CD14-positive monocyte (primary cell): Measurements from ENCODE around the gene CSTF1. TPM values are rescaled to one million over a fixed set of nuclear protein-coding genes. Genes with fewer than 3 reads are reported as not detected.

ENCODE experiments used
- DNase-seq, 3 donors: peaks; one replicate each; pipeline ENCODE4 v3.0.0-alpha.2; 2011 to 2022
- H2AFZ ChIP-seq: 2 replicates; pipeline ENCODE4 v1.6.0; 2012; ENCODE audit warnings: mild to moderate bottlenecking, low read depth, low read length, inconsistent platforms; ENCODE audit not compliant: insufficient read depth, poor library complexity, severe bottlenecking
- H3K27ac ChIP-seq, 2 donors: 1 replicate in 1 of 2; 2 replicates in 1 of 2; pipeline ENCODE4 v1.5.1; 2012 to 2013; ENCODE audit warnings: low read length in 2 of 2, control low read depth in 1 of 2, inconsistent platforms in 1 of 2, low read depth in 1 of 2, mild to moderate bottlenecking in 1 of 2
- H3K27me3 ChIP-seq, 2 donors: one replicate each; pipeline versions ENCODE4 v1.6.0 to v1.6.1; 2011 to 2013; ENCODE audit warnings: low read length in 2 of 2; ENCODE audit not compliant: control insufficient read depth in 2 of 2, insufficient read depth in 2 of 2
- H3K36me3 ChIP-seq, 2 donors: replicated peaks in 1 of 2; 1 replicate in 1 of 2; 2 replicates in 1 of 2; pipeline versions ENCODE4 v1.5.1 to v1.6.1; 2012 to 2013; ENCODE audit warnings: low read length in 2 of 2, control low read depth in 1 of 2, inconsistent platforms in 1 of 2, mild to moderate bottlenecking in 1 of 2; ENCODE audit not compliant: insufficient read depth in 2 of 2, control insufficient read depth in 1 of 2
- H3K4me1 ChIP-seq, 2 donors: 1 replicate in 1 of 2; 2 replicates in 1 of 2; pipeline versions ENCODE4 v1.5.1 to v1.6.1; 2012 to 2013; ENCODE audit warnings: low read length in 2 of 2, control low read depth in 1 of 2, inconsistent platforms in 1 of 2, mild to moderate bottlenecking in 1 of 2, moderate library complexity in 1 of 2; ENCODE audit not compliant: insufficient read depth in 2 of 2, control insufficient read depth in 1 of 2
- H3K4me2 ChIP-seq: replicated peaks from 2 replicates; pipeline ENCODE3; 2012; ENCODE audit warnings: low read length, moderate library complexity, mild to moderate bottlenecking; ENCODE audit not compliant: poor library complexity, severe bottlenecking; ENCODE audit errors: extremely low read depth
- H3K4me3 ChIP-seq, 3 experiments: fragments of 200-600 bp in 1 of 3; sonication (generic) in 1 of 3; replicated peaks in 1 of 3; 1 replicate in 2 of 3; 2 replicates in 1 of 3; pipeline ENCODE4 v1.5.1; 2011 to 2013; ENCODE audit warnings: low read length in 3 of 3, mild to moderate bottlenecking in 3 of 3, control low read depth in 2 of 3, low read depth in 2 of 3, inconsistent platforms in 1 of 3, moderate library complexity in 1 of 3
- H3K79me2 ChIP-seq: 2 replicates; pipeline ENCODE4 v1.6.0; 2012; ENCODE audit warnings: mild to moderate bottlenecking, control low read depth, inconsistent platforms, low read length, moderate library complexity; ENCODE audit not compliant: insufficient read depth
- H3K9ac ChIP-seq: 2 replicates; pipeline ENCODE4 v1.6.0; 2017; ENCODE audit warnings: low read length, mild to moderate bottlenecking; ENCODE audit not compliant: insufficient read depth, poor library complexity, severe bottlenecking
- H3K9me3 ChIP-seq, 2 donors: replicated peaks in 1 of 2; 1 replicate in 1 of 2; 2 replicates in 1 of 2; pipeline versions ENCODE4 v1.5.1 to v1.6.1; 2012 to 2013; ENCODE audit warnings: low read length in 2 of 2, control low read depth in 1 of 2; ENCODE audit not compliant: control insufficient read depth in 1 of 2, insufficient read depth in 1 of 2
- H4K20me1 ChIP-seq: 2 replicates; pipeline ENCODE4 v1.6.0; 2012; ENCODE audit warnings: mild to moderate bottlenecking, low read length, control low read depth, moderate library complexity; ENCODE audit not compliant: insufficient read depth
- H3K27ac Mint-ChIP-seq, 7 donors: one replicate each; pipeline ENCODE4 v1.8.0; 2020; ENCODE audit warnings: mild to moderate bottlenecking in 7 of 7, mixed read lengths in 7 of 7, moderate library complexity in 6 of 7, inconsistent platforms in 2 of 7
- H3K27me3 Mint-ChIP-seq, 3 donors: one replicate each; pipeline ENCODE4 v1.8.0; 2021 to 2022; ENCODE audit warnings: low read depth in 3 of 3, mild to moderate bottlenecking in 3 of 3, mixed read lengths in 3 of 3, moderate library complexity in 3 of 3, inconsistent platforms in 1 of 3
- H3K36me3 Mint-ChIP-seq, 2 donors: one replicate each; pipeline ENCODE4 v1.8.0; 2020; ENCODE audit warnings: mixed read lengths in 2 of 2, inconsistent platforms in 1 of 2, mild to moderate bottlenecking in 1 of 2
- H3K4me1 Mint-ChIP-seq: one replicate; pipeline ENCODE4 v1.8.0; 2020; ENCODE audit warnings: mild to moderate bottlenecking, mixed read lengths
- H3K4me3 Mint-ChIP-seq, 2 donors: one replicate each; pipeline ENCODE4 v1.8.0; 2020; ENCODE audit warnings: mild to moderate bottlenecking in 2 of 2, mixed read lengths in 2 of 2, moderate library complexity in 1 of 2
- H3K9me3 Mint-ChIP-seq, 7 donors: one replicate each; pipeline ENCODE4 v1.8.0; 2020 to 2022; ENCODE audit warnings: mixed read lengths in 7 of 7, mild to moderate bottlenecking in 6 of 7, moderate library complexity in 6 of 7, inconsistent platforms in 2 of 7
- WGBS: methylation state at CpG from one replicate; pipeline ENCODE4 v1.1.5; 2013; ENCODE audit warnings: missing lambda C conversion rate; ENCODE audit not compliant: insufficient coverage; 5-methylcytosine and 5-hydroxymethylcytosine counted together
- intact Hi-C, 2 donors: fragments of 100-400 bp; cut with micrococcal nuclease; formaldehyde crosslinking; loops; one replicate each; pipeline versions ENCODE4 v1.15.0 to v1.15.1; 2023
- polyA plus RNA-seq, 3 donors: library from polyadenylated mRNA; depleted of rRNA in 1 of 3; unstranded in 2 of 3; stranded (reverse) in 1 of 3; fragments of 300-500 nt in 2 of 3; fragments of >200 nt in 1 of 3; fragmentation: Illumina TruSeq in 2 of 3; gene quantifications; 1 replicate in 2 of 3; 2 replicates in 1 of 3; pipeline ENCODE4 v1.2.3, GENCODE V29; 2012 to 2021
- TF ChIP-seq, protein P1 (sequence below): fragments of 200-600 bp; IDR thresholded peaks from one replicate; pipeline ENCODE4 v1.8.0; 2022; ENCODE audit warnings: antibody characterized with exemption, mild to moderate bottlenecking

The CSTF1 gene
- polyA plus RNA-seq, 3 donors: 7.7 to 15.7 (median 10.7) TPM

DNA sequence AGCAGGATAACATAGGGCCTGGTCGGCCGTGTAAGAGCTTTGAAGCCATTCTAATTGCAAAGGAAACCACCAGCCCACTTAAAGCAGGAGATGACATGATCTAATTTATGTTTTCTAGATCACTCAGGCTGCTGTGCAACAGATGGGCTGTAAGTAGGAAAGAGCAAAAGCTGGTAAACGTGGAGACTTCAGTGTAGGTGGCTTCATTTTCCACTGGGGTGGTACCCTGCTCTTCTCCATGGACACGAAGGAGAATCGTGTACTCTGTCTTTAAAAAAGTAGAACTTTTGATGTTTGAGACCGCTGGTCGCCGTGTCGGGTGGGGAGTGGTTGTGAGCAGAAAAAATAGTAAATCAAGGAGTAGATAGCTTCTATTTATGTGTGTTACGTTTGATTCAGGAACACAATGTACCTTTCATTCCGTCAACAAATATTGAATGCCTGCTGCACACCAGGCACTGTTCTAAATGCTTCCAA, 26.0 kb downstream of the CSTF1 start:
- Mint-ChIP-seq H3K4me1 (peaks cover 76% of the 10 kb centered on the region), H3K4me3 (peak overlapping the region; percentile 43 to 73), H3K27me3 (peaks cover 1 to 15% (median 2%) of the 10 kb centered on the region in 3 donors), H3K27ac (peak overlapping the region; percentile 90 to 98 (median 93)), H3K36me3 (peaks cover 34 to 38% of the 10 kb centered on the region in 2 donors), H3K9me3 (no peaks in the 10 kb centered on the region)
- Histone ChIP-seq H3K4me1 (peaks cover 69 to 79% of the 10 kb centered on the region in 2 donors), H3K79me2 (peaks cover 19% of the 10 kb centered on the region), H3K36me3 (no peaks in the 10 kb centered on the region), H3K4me3 (peak overlapping the region in 1 of 3 experiments; percentile 31), H3K27me3 (no peaks in the 10 kb centered on the region), H3K9ac (no peak overlapping the region), H2AFZ (no peak overlapping the region), H4K20me1 (no peaks in the 10 kb centered on the region), H3K4me2 (peak overlapping the region; percentile 40), H3K27ac (peak overlapping the region; percentile 62 to 81), H3K9me3 (no peaks in the 10 kb centered on the region)
- TF ChIP-seq, protein P1, sequence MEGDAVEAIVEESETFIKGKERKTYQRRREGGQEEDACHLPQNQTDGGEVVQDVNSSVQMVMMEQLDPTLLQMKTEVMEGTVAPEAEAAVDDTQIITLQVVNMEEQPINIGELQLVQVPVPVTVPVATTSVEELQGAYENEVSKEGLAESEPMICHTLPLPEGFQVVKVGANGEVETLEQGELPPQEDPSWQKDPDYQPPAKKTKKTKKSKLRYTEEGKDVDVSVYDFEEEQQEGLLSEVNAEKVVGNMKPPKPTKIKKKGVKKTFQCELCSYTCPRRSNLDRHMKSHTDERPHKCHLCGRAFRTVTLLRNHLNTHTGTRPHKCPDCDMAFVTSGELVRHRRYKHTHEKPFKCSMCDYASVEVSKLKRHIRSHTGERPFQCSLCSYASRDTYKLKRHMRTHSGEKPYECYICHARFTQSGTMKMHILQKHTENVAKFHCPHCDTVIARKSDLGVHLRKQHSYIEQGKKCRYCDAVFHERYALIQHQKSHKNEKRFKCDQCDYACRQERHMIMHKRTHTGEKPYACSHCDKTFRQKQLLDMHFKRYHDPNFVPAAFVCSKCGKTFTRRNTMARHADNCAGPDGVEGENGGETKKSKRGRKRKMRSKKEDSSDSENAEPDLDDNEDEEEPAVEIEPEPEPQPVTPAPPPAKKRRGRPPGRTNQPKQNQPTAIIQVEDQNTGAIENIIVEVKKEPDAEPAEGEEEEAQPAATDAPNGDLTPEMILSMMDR: no peak
- WGBS: 20% methylated on average over 5 of the region's 11 CpGs
- DNase-seq: no peak
- intact Hi-C loops: no loop called here

DNA sequence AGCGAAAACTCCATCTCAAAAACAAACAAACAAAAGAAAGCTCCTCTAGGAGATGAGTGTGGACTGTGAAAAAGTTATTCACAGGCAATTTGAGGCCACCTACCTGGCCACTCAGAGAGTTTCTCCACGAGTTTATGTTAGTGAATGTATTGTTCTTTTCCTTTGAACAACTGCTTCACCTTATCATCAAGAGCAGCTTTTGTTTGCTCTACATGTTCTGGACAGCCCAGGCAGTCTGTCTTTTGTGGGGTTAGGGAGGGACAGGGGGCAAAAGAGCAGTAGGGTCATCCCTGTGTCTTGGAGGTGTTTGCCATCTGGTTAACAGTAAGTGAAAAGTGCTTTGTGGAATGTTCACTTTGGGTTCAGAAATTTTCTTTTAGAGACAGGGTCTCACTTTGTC, 27.6 kb downstream of the CSTF1 start:
- no peaks in the 10 kb centered on the region for H3K36me3 ChIP-seq
- intact Hi-C loops: loop anchor here (5.0 kb wide), 2 partner anchors 42 to 47 kb away; partner anchors contain the start of gene RTF2 (in 1 of the 2)
- no peak overlapping the region for H3K9ac ChIP-seq
- peaks cover 33 to 37% of the 10 kb centered on the region in 2 donors for H3K36me3 Mint-ChIP-seq
- no CpG with 5 or more reads among the region's 2 CpGs for WGBS
- H3K27ac ChIP-seq: no peak overlapping the region
- peaks cover 81% of the 10 kb centered on the region for H3K4me1 Mint-ChIP-seq
- H4K20me1 ChIP-seq: no peaks in the 10 kb centered on the region
- peaks cover 78 to 86% of the 10 kb centered on the region in 2 donors for H3K4me1 ChIP-seq
- peaks cover 7 to 18% (median 7%) of the 10 kb centered on the region in 3 donors for H3K27me3 Mint-ChIP-seq
- H3K4me2 ChIP-seq: no peak overlapping the region
- no peaks in the 10 kb centered on the region for H3K9me3 ChIP-seq
- no peak for DNase-seq
- peaks cover 5% of the 10 kb centered on the region for H3K79me2 ChIP-seq
- H3K4me3 Mint-ChIP-seq: no peak overlapping the region
- no peaks in the 10 kb centered on the region for H3K9me3 Mint-ChIP-seq
- TF ChIP-seq, protein P1: no peak
- H3K27ac Mint-ChIP-seq: peak overlapping the region in 6 of 7 donors; percentile 10 to 98 (median 92)
- no peak overlapping the region for H3K4me3 ChIP-seq
- H3K27me3 ChIP-seq: peaks cover 2% of the 10 kb centered on the region in 2 donors
- H2AFZ ChIP-seq: no peak overlapping the region
